AML-193 (cell line): Measurements from ENCODE around the gene SHOX.
"Not testable (repeated sequence)": the region's sequence is repeated elsewhere in the genome, so short reads cannot be mapped to it uniquely, and the experiment has no call there.

Experiments
- DNase-seq, 2 experiments: peaks; one replicate each; lab custom pipeline; 2025; lab: John Stamatoyannopoulos, UW

The SHOX gene

GRCh38 chrX:621705-622503 lies 8.7 kb upstream of the SHOX start:
- no peak for DNase-seq

GRCh38 chrX:622802-623201 lies 7.8 kb upstream of the SHOX start:
- DNase-seq = not testable (repeated sequence)

GRCh38 chrX:623268-623598 lies 7.4 kb upstream of the SHOX start:
- no peak for DNase-seq

GRCh38 chrX:623599-624315 lies 6.8 kb upstream of the SHOX start:
- no peak for DNase-seq

- DNase-seq = no peak
These were observed 5.4 kb upstream of the SHOX start for GRCh38 chrX:625137-625691.

- DNase-seq = not testable (repeated sequence)
These were observed 4.5 kb upstream of the SHOX start for GRCh38 chrX:626047-626446.

GRCh38 chrX:626745-627509 lies 3.7 kb upstream of the SHOX start:
- DNase-seq = no peak

- DNase-seq = no peak
These were observed 3.0 kb upstream of the SHOX start for GRCh38 chrX:627510-627981.

- DNase-seq = no peak
These were observed 2.6 kb upstream of the SHOX start for GRCh38 chrX:627995-628394.

- no peak for DNase-seq
These were observed 1.2 kb upstream of the SHOX start for GRCh38 chrX:629230-630006.

GRCh38 chrX:630007-630611 lies 482 bp upstream of the SHOX start:
- no peak for DNase-seq

GRCh38 chrX:631802-632365 lies 1.3 kb downstream of the SHOX start:
- no peak for DNase-seq

GRCh38 chrX:632366-633042 lies 1.9 kb downstream of the SHOX start:
- no peak for DNase-seq

GRCh38 chrX:633043-633984 lies 2.7 kb downstream of the SHOX start:
- no peak for DNase-seq

- no peak for DNase-seq
These were observed 3.7 kb downstream of the SHOX start for GRCh38 chrX:633985-634958.

GRCh38 chrX:635428-636090 lies 5.0 kb downstream of the SHOX start:
- no peak for DNase-seq

- DNase-seq = no peak
These were observed 6.5 kb downstream of the SHOX start for GRCh38 chrX:636981-637659.
